ENCODE data around the gene GABBR1. TPM values are rescaled to one million over a fixed set of nuclear protein-coding genes. Genes with fewer than 3 reads are reported as not detected.
"Not testable (repeated sequence)": the region's sequence is repeated elsewhere in the genome, so short reads cannot be mapped to it uniquely, and the experiment has no call there.

GABBR1 gene
- total and polyA plus RNA-seq, 2 donors from 2014 or later, result 12.7 to 46.7 TPM

DNA sequence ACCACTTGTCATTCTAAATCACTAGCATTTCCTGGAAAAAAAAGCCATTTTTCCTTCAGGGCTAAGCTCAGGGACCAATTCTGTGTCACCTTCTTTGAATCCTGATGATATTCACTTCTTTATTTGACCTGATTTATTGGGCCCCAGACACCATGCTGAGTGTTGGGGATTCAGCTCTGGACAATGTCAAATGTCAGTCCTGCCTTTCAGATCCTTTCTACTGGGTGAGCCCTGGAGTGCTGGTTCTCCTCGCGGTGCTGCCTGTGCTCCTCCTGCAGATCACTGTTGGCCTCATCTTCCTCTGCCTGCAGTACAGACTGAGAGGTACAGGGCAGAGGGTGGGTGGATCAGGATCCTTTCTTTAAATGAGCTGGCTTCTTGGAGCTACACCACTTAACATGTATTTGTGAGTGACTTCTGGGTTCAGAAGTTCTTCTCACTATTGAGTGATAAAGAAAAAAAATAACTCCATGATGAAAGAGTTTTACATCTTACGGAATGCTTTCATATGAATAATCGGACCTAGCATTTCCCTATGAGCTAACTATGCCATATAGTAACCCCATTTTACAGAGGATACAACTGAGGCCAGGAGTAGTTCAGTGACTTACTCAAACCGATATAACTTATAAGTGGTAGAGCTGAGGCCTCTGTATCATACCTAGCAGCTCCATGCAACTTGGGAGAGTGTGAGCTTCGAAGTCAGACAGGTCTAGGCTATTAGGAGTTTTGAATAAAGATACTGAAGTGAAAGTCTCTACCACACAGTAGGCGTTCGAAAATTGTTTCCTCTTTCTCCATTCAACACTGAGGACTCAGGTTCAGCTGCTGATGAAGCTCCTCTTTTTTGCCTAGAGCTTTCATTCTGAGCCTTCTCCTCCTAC, 33.2 kb upstream of the GABBR1 start:
- H3K27me3 ChIP-seq (ENCODE audit: control insufficient read depth, insufficient read depth, low read length), result no peaks in the 10 kb centered on the region
- no peak overlapping the region for H3K4me3 ChIP-seq (ENCODE audit: low read length in 3 of 3)
- TF ChIP-seq, protein P1, sequence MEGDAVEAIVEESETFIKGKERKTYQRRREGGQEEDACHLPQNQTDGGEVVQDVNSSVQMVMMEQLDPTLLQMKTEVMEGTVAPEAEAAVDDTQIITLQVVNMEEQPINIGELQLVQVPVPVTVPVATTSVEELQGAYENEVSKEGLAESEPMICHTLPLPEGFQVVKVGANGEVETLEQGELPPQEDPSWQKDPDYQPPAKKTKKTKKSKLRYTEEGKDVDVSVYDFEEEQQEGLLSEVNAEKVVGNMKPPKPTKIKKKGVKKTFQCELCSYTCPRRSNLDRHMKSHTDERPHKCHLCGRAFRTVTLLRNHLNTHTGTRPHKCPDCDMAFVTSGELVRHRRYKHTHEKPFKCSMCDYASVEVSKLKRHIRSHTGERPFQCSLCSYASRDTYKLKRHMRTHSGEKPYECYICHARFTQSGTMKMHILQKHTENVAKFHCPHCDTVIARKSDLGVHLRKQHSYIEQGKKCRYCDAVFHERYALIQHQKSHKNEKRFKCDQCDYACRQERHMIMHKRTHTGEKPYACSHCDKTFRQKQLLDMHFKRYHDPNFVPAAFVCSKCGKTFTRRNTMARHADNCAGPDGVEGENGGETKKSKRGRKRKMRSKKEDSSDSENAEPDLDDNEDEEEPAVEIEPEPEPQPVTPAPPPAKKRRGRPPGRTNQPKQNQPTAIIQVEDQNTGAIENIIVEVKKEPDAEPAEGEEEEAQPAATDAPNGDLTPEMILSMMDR (IDR thresholded peaks at IDR 0.05; ENCODE audit: borderline replicate concordance, extremely low read depth, insufficient read depth), result no peak
- no peaks in the 10 kb centered on the region for H3K36me3 ChIP-seq (ENCODE audit: control insufficient read depth in 2 of 3, insufficient read depth in 3 of 3, low read length in 3 of 3)
- intact Hi-C loops (cut with DNase I), result no loop called here
- no peaks in the 10 kb centered on the region for H3K4me1 ChIP-seq (ENCODE audit: control insufficient read depth in 2 of 3, insufficient read depth in 2 of 3, low read depth in 1 of 3, low read length in 3 of 3)
- FAIRE-seq, result no peak
- no peak overlapping the region for H3K9ac ChIP-seq (ENCODE audit: low read length in 3 of 3)
- H3K9me3 ChIP-seq (ENCODE audit: control insufficient read depth in 2 of 3, insufficient read depth in 1 of 3, low read length in 3 of 3), result no peaks in the 10 kb centered on the region
- no peak for DNase-seq
- H3K27ac ChIP-seq (ENCODE audit: low read depth in 2 of 2, low read length in 2 of 2), result no peak overlapping the region

DNA sequence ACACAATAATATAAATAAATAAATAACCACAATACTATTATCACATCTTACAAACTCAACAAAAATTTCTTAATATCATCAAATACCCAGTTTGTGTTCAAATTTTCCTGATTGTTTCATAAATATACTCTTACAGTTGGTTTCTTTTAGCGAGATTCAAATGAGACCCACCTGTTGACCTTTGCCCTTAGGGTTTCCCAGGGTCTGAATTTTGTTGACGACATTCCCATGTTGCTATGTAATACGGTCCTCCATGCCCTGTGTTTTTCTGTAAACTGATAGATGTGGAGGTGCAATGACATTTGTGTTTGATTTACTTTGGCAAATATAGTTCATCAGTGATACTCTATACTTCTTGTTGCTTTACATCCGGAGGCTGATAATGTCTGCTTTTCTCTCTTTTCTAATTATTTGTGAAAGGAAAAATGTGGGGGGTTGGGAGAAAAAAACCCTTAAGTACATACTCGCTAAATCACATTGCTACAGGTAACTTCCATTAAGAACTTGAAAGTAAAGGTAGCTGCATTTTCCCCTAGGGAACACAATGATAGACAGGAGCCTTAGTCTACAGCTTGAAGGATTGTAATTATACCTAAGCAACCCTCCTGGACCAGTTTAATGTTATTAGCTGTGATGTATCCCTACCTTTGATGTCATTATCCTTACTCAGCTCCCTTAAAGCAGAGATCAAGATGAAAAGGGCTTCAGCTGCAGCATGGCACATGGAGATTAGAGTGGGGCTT, 30.5 kb upstream of the GABBR1 start:
- H3K27ac ChIP-seq (ENCODE audit: low read depth in 2 of 2, low read length in 2 of 2), result no peak overlapping the region
- DNase-seq (no peak), FAIRE-seq (no peak)
- no peaks in the 10 kb centered on the region for H3K36me3 ChIP-seq (ENCODE audit: control insufficient read depth in 2 of 3, insufficient read depth in 3 of 3, low read length in 3 of 3)
- H3K27me3 ChIP-seq (ENCODE audit: control insufficient read depth, insufficient read depth, low read length), result no peaks in the 10 kb centered on the region
- no peak overlapping the region for H3K4me3 ChIP-seq (ENCODE audit: low read length in 3 of 3)
- TF ChIP-seq, protein P1 (IDR thresholded peaks at IDR 0.05; ENCODE audit: borderline replicate concordance, extremely low read depth, insufficient read depth), result no peak
- H3K9ac ChIP-seq (ENCODE audit: low read length in 3 of 3), result no peak overlapping the region
- H3K9me3 ChIP-seq (ENCODE audit: control insufficient read depth in 2 of 3, insufficient read depth in 1 of 3, low read length in 3 of 3), result no peaks in the 10 kb centered on the region
- H3K4me1 ChIP-seq (ENCODE audit: control insufficient read depth in 2 of 3, insufficient read depth in 2 of 3, low read depth in 1 of 3, low read length in 3 of 3), result no peaks in the 10 kb centered on the region
- intact Hi-C loops (cut with DNase I), result no loop called here

DNA sequence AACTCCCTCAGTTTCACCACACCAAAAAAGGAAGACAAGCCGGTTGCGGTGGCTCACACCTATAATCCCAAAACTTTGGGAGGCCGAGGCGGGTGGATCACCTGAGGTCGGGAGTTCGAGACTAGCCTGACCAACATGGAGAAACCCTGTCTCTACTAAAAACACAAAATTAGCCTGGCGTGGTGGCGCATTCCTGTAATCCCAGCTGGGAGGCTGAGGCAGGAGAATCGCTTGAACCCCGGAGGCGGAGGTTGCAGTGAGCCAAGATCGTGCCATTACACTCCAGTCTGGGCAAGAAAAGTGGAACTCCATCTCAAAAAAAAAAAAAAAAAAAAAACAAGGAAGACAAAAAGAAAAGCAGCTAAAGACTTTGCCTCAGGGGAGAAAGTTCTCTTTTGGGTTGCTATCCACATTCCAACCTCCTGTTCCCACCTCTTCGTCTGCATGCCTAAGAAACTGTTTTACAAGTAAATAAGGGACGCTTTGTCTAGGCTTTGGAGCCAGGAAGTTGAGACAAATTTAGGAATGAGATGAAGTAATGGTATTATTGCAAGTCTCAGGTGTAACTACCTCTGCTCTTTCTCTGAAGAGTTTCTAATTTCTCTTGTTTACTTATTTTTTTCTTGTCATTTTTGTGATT, 28.6 kb upstream of the GABBR1 start:
- H3K27me3 ChIP-seq (ENCODE audit: control insufficient read depth, insufficient read depth, low read length); H3K9me3 ChIP-seq (ENCODE audit: control insufficient read depth in 2 of 3, insufficient read depth in 1 of 3, low read length in 3 of 3); H3K4me1 ChIP-seq (ENCODE audit: control insufficient read depth in 2 of 3, insufficient read depth in 2 of 3, low read depth in 1 of 3, low read length in 3 of 3); H3K4me3 ChIP-seq (ENCODE audit: low read length in 3 of 3); H3K27ac ChIP-seq (ENCODE audit: low read depth in 2 of 2, low read length in 2 of 2); FAIRE-seq; intact Hi-C loops (cut with DNase I); H3K36me3 ChIP-seq (ENCODE audit: control insufficient read depth in 2 of 3, insufficient read depth in 3 of 3, low read length in 3 of 3); H3K9ac ChIP-seq (ENCODE audit: low read length in 3 of 3): not testable (repeated sequence)
- DNase-seq, result peak in 2 of 5 donors; percentile 19 to 22

DNA sequence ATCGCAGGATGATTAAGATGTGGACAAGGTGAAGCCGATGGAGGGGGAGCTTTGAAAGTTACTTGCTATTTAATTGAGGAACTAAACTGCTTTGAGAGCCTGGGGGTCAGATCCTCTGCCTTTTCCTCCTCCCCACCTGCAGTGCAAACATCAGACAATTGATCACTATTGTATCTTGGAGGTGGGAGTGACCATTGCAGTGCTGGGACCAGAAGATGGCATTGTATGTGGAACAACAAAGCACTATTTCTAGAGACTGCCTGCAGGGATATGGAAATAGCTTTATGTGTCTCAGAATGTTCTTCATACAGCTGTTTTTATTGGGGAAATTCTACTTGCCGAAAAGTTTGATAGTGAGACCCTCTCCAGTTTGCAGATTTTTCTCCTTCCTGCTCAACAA, 28.1 kb upstream of the GABBR1 start:
- Histone ChIP-seq H3K27me3 (ENCODE audit: control insufficient read depth, insufficient read depth, low read length) (no peaks in the 10 kb centered on the region), H3K4me1 (ENCODE audit: control insufficient read depth in 2 of 3, insufficient read depth in 2 of 3, low read depth in 1 of 3, low read length in 3 of 3) (no peaks in the 10 kb centered on the region), H3K36me3 (ENCODE audit: control insufficient read depth in 2 of 3, insufficient read depth in 3 of 3, low read length in 3 of 3) (no peaks in the 10 kb centered on the region), H3K9ac (ENCODE audit: low read length in 3 of 3) (no peak overlapping the region), H3K9me3 (ENCODE audit: control insufficient read depth in 2 of 3, insufficient read depth in 1 of 3, low read length in 3 of 3) (no peaks in the 10 kb centered on the region), H3K4me3 (ENCODE audit: low read length in 3 of 3) (no peak overlapping the region), H3K27ac (ENCODE audit: low read depth in 2 of 2, low read length in 2 of 2) (no peak overlapping the region)
- FAIRE-seq (no peak), DNase-seq (no peak)
- TF ChIP-seq, protein P1 (IDR thresholded peaks at IDR 0.05; ENCODE audit: borderline replicate concordance, extremely low read depth, insufficient read depth), result no peak
- intact Hi-C loops (cut with DNase I), result no loop called here

All from kidney (tissue), 14 donors.